Adrenal gland (tissue), 12 donors: ENCODE measurements around the gene PLEKHA6. TPM values are rescaled to one million over a fixed set of nuclear protein-coding genes. Genes with fewer than 3 reads are reported as not detected.

Experiments used
- DNase-seq, 7 donors: peaks; one replicate each; pipeline ENCODE4 v3.0.0-alpha.2; 2019 to 2020
- H3K27ac ChIP-seq, 5 donors: fragments of 200-600 bp; sonication (generic) in 4 of 5; 1 replicate in 3 of 5; 2 replicates in 2 of 5; pipeline versions ENCODE4 v1.5.1 to v1.8.0; 2016 to 2020; ENCODE audit warnings: mild to moderate bottlenecking in 1 of 5
- H3K27me3 ChIP-seq: fragments of 200-600 bp; 2 replicates; pipeline ENCODE4 v1.8.0; 2021
- H3K36me3 ChIP-seq, 2 donors: fragments of 200-600 bp; replicated peaks in 1 of 2; 1 replicate in 1 of 2; 2 replicates in 1 of 2; pipeline versions ENCODE4 v1.5.1 to v1.8.0; 2018 to 2022
- H3K4me1 ChIP-seq, 2 donors: fragments of 200-600 bp; replicated peaks in 1 of 2; 1 replicate in 1 of 2; 2 replicates in 1 of 2; pipeline versions ENCODE4 v1.5.1 to v1.8.0; 2018 to 2021
- H3K4me3 ChIP-seq, 4 donors: fragments of 200-600 bp; sonication (generic) in 3 of 4; one replicate each; pipeline ENCODE4 v1.5.1; 2016 to 2018
- H3K9me3 ChIP-seq, 3 donors: fragments of 200-600 bp; sonication (generic) in 1 of 3; replicated peaks in 1 of 3; 1 replicate in 2 of 3; 2 replicates in 1 of 3; pipeline versions ENCODE4 v1.5.1 to v1.8.0; 2016 to 2021
- POLR2A ChIP-seq, 2 donors: fragments of 450-650 bp; IDR thresholded peaks; one replicate each; pipeline ENCODE4 v1.6.1; 2017; ENCODE audit warnings: antibody characterized with exemption in 2 of 2, mild to moderate bottlenecking in 2 of 2, moderate library complexity in 1 of 2
- WGBS, 4 donors: extraction: QIAGEN DNeasy Blood & Tissue Kit in 2 of 4; methylation state at CpG; one replicate each; pipeline versions ENCODE4 v1.1.5 to v1.1.7; 2013 to 2017; 5-methylcytosine and 5-hydroxymethylcytosine counted together
- intact Hi-C, 2 donors: fragments of 100-400 bp; cut with DNase I; formaldehyde crosslinking; loops; one replicate each; pipeline versions ENCODE4 v1.14.1 to v1.15.0; 2022 to 2023
- polyA plus RNA-seq, 3 donors: library from polyadenylated mRNA; stranded (reverse); fragments of 200-250 nt in 2 of 3; fragments of 350-450 nt in 1 of 3; fragmentation: Illumina TruSeq in 1 of 3; extraction: RNeasy Lipid Tissue Mini Kit (QIAGEN cat#74804) in 1 of 3; gene quantifications; one replicate each; pipeline ENCODE4 v1.2.3, GENCODE V29; 2013 to 2014
- total RNA-seq, 9 donors: library from RNA; depleted of rRNA in 4 of 9; stranded (reverse); fragments of >200 nt in 4 of 9; fragments of 120-200 nt in 1 of 9; fragmentation: NEBNext Ultra II Directional in 1 of 9; extraction: Animal tissue kit (Norgen Biotek cat#: 25700) in 1 of 9; gene quantifications; one replicate each; pipeline versions ENCODE4 v1.1.0 to v1.2.4, GENCODE V29; 2013 to 2023
- TF ChIP-seq, protein P1 (sequence below), 6 experiments: fragments of 450-650 bp in 4 of 6; fragments of 200-600 bp in 2 of 6; sonication (generic) in 1 of 6; IDR thresholded peaks; 1 replicate in 5 of 6; 2 replicates in 1 of 6; pipeline versions ENCODE4 v1.5.1 to v1.8.0; 2016 to 2021; ENCODE audit warnings: antibody characterized with exemption in 6 of 6, mild to moderate bottlenecking in 2 of 6, moderate library complexity in 1 of 6
- donor health status: healthy with polysubstance abuse.
- donor health status: Bipolar disorder and iron deficiency.
- donor health status: DM: yes; HTN: yes; CAD: no.
- donor health status: DM: no; HTN: no; CAD: no.
- donor health status: DM: no; HTN: no; CAD: no.
- donor health status: DM: yes; HTN: yes; CAD: no.

The PLEKHA6 gene
- total and polyA plus RNA-seq, 12 donors = 2.2 to 13.8 (median 5.1) TPM

DNA sequence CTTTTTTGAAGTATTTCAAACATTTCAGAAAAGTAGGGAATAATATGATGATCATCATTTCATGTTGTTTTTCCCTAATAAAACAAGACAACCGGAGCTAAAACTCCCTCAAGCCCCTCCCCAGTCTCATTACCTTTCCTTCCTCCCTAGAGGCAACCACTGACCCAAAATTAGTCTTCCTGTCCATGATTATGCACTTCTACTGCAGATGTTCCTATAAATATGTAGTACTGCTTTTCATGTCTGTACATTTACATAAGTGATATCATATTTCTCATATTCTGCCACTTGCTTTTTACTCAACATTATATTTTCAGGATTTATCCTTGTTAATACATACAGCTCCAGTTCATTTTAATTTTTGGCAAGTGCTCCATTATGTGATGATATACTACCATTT is 87.2 kb downstream of the PLEKHA6 start:
- no peaks in the 10 kb centered on the region for H3K36me3 ChIP-seq
- intact Hi-C loops = no loop called here
- no peak for DNase-seq
- no peaks in the 10 kb centered on the region for H3K9me3 ChIP-seq
- no peak overlapping the region for H3K27ac ChIP-seq
- H3K27me3 ChIP-seq = no peaks in the 10 kb centered on the region
- 14 to 46% (median 32%) methylated on average over 1 of the region's 1 CpG for WGBS, 4 donors
- H3K4me1 ChIP-seq = no peaks in the 10 kb centered on the region
- TF ChIP-seq, protein P1, sequence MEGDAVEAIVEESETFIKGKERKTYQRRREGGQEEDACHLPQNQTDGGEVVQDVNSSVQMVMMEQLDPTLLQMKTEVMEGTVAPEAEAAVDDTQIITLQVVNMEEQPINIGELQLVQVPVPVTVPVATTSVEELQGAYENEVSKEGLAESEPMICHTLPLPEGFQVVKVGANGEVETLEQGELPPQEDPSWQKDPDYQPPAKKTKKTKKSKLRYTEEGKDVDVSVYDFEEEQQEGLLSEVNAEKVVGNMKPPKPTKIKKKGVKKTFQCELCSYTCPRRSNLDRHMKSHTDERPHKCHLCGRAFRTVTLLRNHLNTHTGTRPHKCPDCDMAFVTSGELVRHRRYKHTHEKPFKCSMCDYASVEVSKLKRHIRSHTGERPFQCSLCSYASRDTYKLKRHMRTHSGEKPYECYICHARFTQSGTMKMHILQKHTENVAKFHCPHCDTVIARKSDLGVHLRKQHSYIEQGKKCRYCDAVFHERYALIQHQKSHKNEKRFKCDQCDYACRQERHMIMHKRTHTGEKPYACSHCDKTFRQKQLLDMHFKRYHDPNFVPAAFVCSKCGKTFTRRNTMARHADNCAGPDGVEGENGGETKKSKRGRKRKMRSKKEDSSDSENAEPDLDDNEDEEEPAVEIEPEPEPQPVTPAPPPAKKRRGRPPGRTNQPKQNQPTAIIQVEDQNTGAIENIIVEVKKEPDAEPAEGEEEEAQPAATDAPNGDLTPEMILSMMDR (IDR thresholded peaks at IDR 0.05) = no peak
- no peak for TF ChIP-seq POLR2A (IDR thresholded peaks at IDR 0.05)
- no peak overlapping the region for H3K4me3 ChIP-seq

DNA sequence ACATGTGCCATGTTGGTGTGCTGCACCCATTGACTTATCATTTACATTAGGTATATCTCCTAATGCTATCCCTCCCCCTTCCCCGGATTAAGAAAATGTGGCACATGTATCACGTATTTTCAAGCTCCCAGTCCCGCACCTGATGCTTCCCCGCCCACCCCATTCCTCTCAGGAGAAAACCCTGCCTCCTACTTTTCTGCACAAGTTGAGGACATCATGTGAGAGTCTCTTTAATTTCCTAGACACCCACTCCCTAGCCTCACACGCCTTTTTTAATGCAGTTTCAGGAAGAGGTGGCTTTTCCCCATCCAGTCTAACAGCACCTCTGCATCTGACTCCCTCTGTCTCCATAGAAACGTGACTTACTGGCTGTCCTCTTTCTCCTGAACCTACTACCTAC is 87.8 kb downstream of the PLEKHA6 start:
- WGBS, 4 donors = 74 to 84% (median 77%) methylated on average over 6 of the region's 6 CpGs
- no peaks in the 10 kb centered on the region for H3K9me3 ChIP-seq
- no peak for DNase-seq
- H3K4me3 ChIP-seq = no peak overlapping the region
- H3K27me3 ChIP-seq = no peaks in the 10 kb centered on the region
- no peaks in the 10 kb centered on the region for H3K36me3 ChIP-seq
- H3K27ac ChIP-seq = no peak overlapping the region
- TF ChIP-seq POLR2A (IDR thresholded peaks at IDR 0.05) = no peak
- TF ChIP-seq, protein P1 (IDR thresholded peaks at IDR 0.05) = no peak
- intact Hi-C loops = no loop called here
- H3K4me1 ChIP-seq = no peaks in the 10 kb centered on the region

DNA sequence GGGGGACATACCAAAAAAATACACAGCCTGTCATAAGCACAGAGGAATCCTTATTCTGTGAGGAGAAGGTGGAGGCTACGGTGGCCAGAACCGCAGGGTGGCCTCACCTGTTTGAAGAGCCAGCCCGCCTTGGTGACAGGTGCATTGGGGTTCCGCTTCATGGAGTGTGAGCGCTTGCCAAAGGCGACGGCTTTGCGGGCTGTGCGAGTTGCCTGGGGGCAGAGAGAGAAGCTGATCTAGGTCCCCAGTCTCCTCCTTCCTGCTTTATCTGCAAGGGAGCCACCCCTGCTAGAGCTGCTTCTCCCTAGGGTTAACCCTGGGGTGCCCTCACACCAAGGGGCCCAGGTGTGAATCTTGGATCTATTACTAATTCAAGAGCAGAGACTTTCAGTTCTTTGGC is 91.6 kb downstream of the PLEKHA6 start:
- Histone ChIP-seq H3K27me3 (no peaks in the 10 kb centered on the region), H3K4me3 (no peak overlapping the region), H3K4me1 (peaks cover 0 to 8% of the 10 kb centered on the region in 2 donors), H3K9me3 (no peaks in the 10 kb centered on the region), H3K36me3 (no peaks in the 10 kb centered on the region), H3K27ac (no peak overlapping the region)
- intact Hi-C loops = no loop called here
- DNase-seq = no peak
- TF ChIP-seq, protein P1 (IDR thresholded peaks at IDR 0.05) = no peak
- TF ChIP-seq POLR2A (IDR thresholded peaks at IDR 0.05) = no peak
- WGBS, 4 donors = 77 to 90% (median 87%) methylated on average over 7 to 9 of the region's 9 CpGs

DNA sequence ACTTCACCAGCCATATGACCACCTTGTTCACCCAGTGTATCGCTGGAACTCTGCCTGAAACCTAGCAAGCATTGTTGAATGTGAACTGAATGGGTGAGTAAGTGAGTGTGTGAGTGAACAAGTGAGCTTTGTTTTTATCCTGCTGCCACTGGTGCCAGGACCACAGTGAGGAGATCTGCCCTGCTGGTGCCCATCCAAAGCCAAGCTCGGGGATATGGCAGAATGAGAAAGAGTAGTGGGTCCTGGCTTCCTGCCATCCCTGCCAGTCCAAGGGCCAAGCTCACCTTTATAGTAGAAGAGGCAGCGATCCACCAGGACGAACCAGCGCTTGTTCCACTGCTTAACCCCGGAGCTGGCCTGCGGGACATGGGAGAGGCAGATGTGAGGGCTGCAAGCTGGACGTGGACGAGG is 92.5 kb downstream of the PLEKHA6 start:
- Histone ChIP-seq H3K27ac (peak overlapping the region in 1 of 5 donors; percentile 22), H3K9me3 (no peaks in the 10 kb centered on the region), H3K4me3 (no peak overlapping the region), H3K4me1 (peaks cover 0 to 8% of the 10 kb centered on the region in 2 donors), H3K36me3 (no peaks in the 10 kb centered on the region), H3K27me3 (no peaks in the 10 kb centered on the region)
- TF ChIP-seq POLR2A (IDR thresholded peaks at IDR 0.05) = no peak
- TF ChIP-seq, protein P1 (IDR thresholded peaks at IDR 0.05) = no peak
- intact Hi-C loops = no loop called here
- 70 to 83% (median 78%) methylated on average over 7 to 9 of the region's 9 CpGs for WGBS, 4 donors
- no peak for DNase-seq
